WTC11 (cell line): ENCODE results near the gene PHIP. TPM values are rescaled to one million over a fixed set of nuclear protein-coding genes. Genes with fewer than 3 reads are reported as not detected.

ENCODE experiments used
- ATAC-seq: fragments of 200-7000 bp; cut with Tn5 transposase; 2 replicates; pipeline ENCODE4 v1.10.0; 2021; ENCODE audit warnings: mild to moderate bottlenecking, moderate library complexity
- CTCF ChIA-PET: fragments of 300-600 bp; sonication (Branson Sonifier 250); formaldehyde crosslinking; loops from one replicate; lab custom pipeline; 2021; ENCODE audit warnings: antibody characterized with exemption; lab: Charles Lee
- POLR2A ChIA-PET: fragments of 350-600 bp; sonication (Branson Sonifier 250); formaldehyde crosslinking; loops from one replicate; lab custom pipeline; 2021; ENCODE audit warnings: antibody characterized with exemption; lab: Charles Lee
- DNase-seq: peaks from one replicate; pipeline ENCODE4 v3.0.0; 2021; ENCODE audit warnings: low spot score
- H3K27ac Mint-ChIP-seq: 2 replicates; pipeline ENCODE4 v1.8.0; 2021; ENCODE audit warnings: mixed read lengths
- H3K27me3 Mint-ChIP-seq: 2 replicates; pipeline ENCODE4 v1.8.0; 2021; ENCODE audit warnings: low read depth, mild to moderate bottlenecking, moderate library complexity, mixed read lengths
- H3K36me3 Mint-ChIP-seq: 2 replicates; pipeline ENCODE4 v1.8.0; 2021; ENCODE audit warnings: mixed read lengths
- H3K4me1 Mint-ChIP-seq: 2 replicates; pipeline ENCODE4 v1.8.0; 2022; ENCODE audit warnings: mixed read lengths
- H3K4me3 Mint-ChIP-seq: 2 replicates; pipeline ENCODE4 v1.8.0; 2021; ENCODE audit warnings: mild to moderate bottlenecking, moderate library complexity, mixed read lengths
- H3K9me3 Mint-ChIP-seq: 2 replicates; pipeline ENCODE4 v1.8.0; 2021; ENCODE audit warnings: mixed read lengths
- ATF1 ChIP-seq: sonication (generic); formaldehyde crosslinking; IDR thresholded peaks from 2 replicates; pipeline ENCODE4 v1.8.1; 2023; ENCODE audit warnings: mild to moderate bottlenecking, moderate library complexity, missing genetic modification reagents
- CBFB ChIP-seq: sonication (generic); formaldehyde crosslinking; IDR thresholded peaks from 2 replicates; pipeline ENCODE4 v1.8.1; 2022; ENCODE audit warnings: mild to moderate bottlenecking, low read depth, missing genetic modification reagents
- CDX4 ChIP-seq: fragments of 250-450 bp; sonication (Bioruptor Pico); IDR thresholded peaks from 2 replicates; pipeline ENCODE4 v1.9.0; 2021; ENCODE audit warnings: moderate library complexity, mild to moderate bottlenecking, inconsistent platforms, borderline replicate concordance
- ETV6 ChIP-seq: sonication (generic); formaldehyde crosslinking; IDR thresholded peaks from 2 replicates; pipeline ENCODE4 v1.8.1; 2022; ENCODE audit warnings: mild to moderate bottlenecking, missing genetic modification reagents
- FOXK1 ChIP-seq: sonication (generic); formaldehyde crosslinking; IDR thresholded peaks from 2 replicates; pipeline ENCODE4 v1.8.0; 2022; ENCODE audit warnings: mild to moderate bottlenecking, moderate library complexity, missing genetic modification reagents
- IRF2 ChIP-seq: sonication (generic); formaldehyde crosslinking; IDR thresholded peaks from 2 replicates; pipeline ENCODE4 v1.8.0; 2022; ENCODE audit warnings: low read depth, missing genetic modification reagents, borderline replicate concordance
- JUN ChIP-seq: sonication (generic); formaldehyde crosslinking; IDR thresholded peaks from 2 replicates; pipeline ENCODE4 v1.8.0; 2023; ENCODE audit warnings: mild to moderate bottlenecking, missing genetic modification reagents
- KAT7 ChIP-seq: sonication (generic); formaldehyde crosslinking; IDR thresholded peaks from 2 replicates; pipeline ENCODE4 v1.8.1; 2023; ENCODE audit warnings: missing genetic modification reagents, mild to moderate bottlenecking, borderline replicate concordance
- MXD4 ChIP-seq: fragments of 250-450 bp; sonication (Bioruptor Pico); IDR thresholded peaks from 2 replicates; pipeline ENCODE4 v1.8.0; 2021; ENCODE audit warnings: mild to moderate bottlenecking, moderate library complexity, borderline replicate concordance
- NFATC4 ChIP-seq: fragments of 250-450 bp; sonication (Bioruptor Pico); IDR thresholded peaks from 2 replicates; pipeline ENCODE4 v1.9.0; 2021; ENCODE audit warnings: mild to moderate bottlenecking
- NFE2L1 ChIP-seq: sonication (generic); formaldehyde crosslinking; IDR thresholded peaks from 2 replicates; pipeline ENCODE4 v1.8.1; 2023; ENCODE audit warnings: missing genetic modification reagents
- NFYB ChIP-seq: sonication (generic); formaldehyde crosslinking; conservative IDR thresholded peaks from 2 replicates; pipeline ENCODE4 v1.8.0; 2022; ENCODE audit warnings: low read depth, missing genetic modification reagents
- PRRX2 ChIP-seq: fragments of 250-450 bp; sonication (Bioruptor Pico); IDR thresholded peaks from 2 replicates; pipeline ENCODE4 v1.8.0; 2021; ENCODE audit warnings: mild to moderate bottlenecking
- SOX15 ChIP-seq: fragments of 250-450 bp; sonication (Bioruptor Pico); IDR thresholded peaks from 2 replicates; pipeline ENCODE4 v1.9.0; 2021; ENCODE audit warnings: mild to moderate bottlenecking
- TEAD1 ChIP-seq: sonication (generic); formaldehyde crosslinking; IDR thresholded peaks from 2 replicates; pipeline ENCODE4 v1.8.0; 2022; ENCODE audit warnings: mild to moderate bottlenecking, missing genetic modification reagents
- TP53 ChIP-seq: sonication (generic); formaldehyde crosslinking; IDR thresholded peaks from 2 replicates; pipeline ENCODE4 v1.8.1; 2023; ENCODE audit warnings: mild to moderate bottlenecking, missing genetic modification reagents
- USF2 ChIP-seq: sonication (generic); formaldehyde crosslinking; IDR thresholded peaks from 2 replicates; pipeline ENCODE4 v1.8.1; 2023; ENCODE audit warnings: mild to moderate bottlenecking, missing genetic modification reagents, moderate library complexity
- ZBTB43 ChIP-seq: sonication (generic); formaldehyde crosslinking; IDR thresholded peaks from 2 replicates; pipeline ENCODE4 v1.8.1; 2023; ENCODE audit warnings: mild to moderate bottlenecking, missing genetic modification reagents
- ZNF263 ChIP-seq: sonication (generic); formaldehyde crosslinking; IDR thresholded peaks from 2 replicates; pipeline ENCODE4 v1.8.1; 2022; ENCODE audit warnings: low read depth, mild to moderate bottlenecking, moderate library complexity, missing genetic modification reagents
- total RNA-seq: library from RNA; stranded (reverse); gene quantifications from 3 replicates; pipeline ENCODE4 v1.2.3, GENCODE V29; 2021
- TF ChIP-seq, protein P1 (sequence below): sonication (generic); formaldehyde crosslinking; IDR thresholded peaks from 2 replicates; pipeline ENCODE4 v1.8.1; 2023; ENCODE audit warnings: mild to moderate bottlenecking, moderate library complexity, missing genetic modification reagents
- TF ChIP-seq, protein P2 (sequence below): fragments of 200-600 bp; IDR thresholded peaks from 2 replicates; pipeline ENCODE4 v1.8.0; 2022; ENCODE audit warnings: antibody characterized with exemption
- TF ChIP-seq, protein P3 (sequence below): sonication (generic); formaldehyde crosslinking; IDR thresholded peaks from 2 replicates; pipeline ENCODE4 v1.8.1; 2022; ENCODE audit warnings: mild to moderate bottlenecking, missing genetic modification reagents, moderate library complexity, borderline replicate concordance

PHIP gene
- total RNA-seq, 1 experiment from 2014 or later: 45.6 TPM

DNA sequence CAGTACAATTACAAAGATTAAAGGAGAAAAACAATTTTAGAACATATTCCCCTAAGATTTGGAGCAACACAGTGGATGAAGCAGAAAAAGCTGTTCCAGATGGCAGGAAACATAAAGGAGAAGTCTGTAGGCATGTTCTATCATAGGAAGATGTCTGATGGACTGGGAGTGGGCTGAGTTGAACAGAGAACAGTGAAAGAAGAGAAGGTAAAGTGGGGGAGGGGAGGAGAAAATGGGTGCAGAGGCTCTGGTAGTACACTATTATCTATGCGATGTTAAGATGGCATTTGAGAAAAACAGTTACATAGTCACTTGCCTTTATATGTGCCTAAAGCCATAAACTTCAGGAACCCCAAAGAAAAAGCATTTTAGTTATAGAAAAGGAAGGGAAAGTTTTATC lies 4.2 kb upstream of the PHIP start:
- POLR2A ChIA-PET: no interaction called here
- no peak overlapping the region for H3K27ac Mint-ChIP-seq

DNA sequence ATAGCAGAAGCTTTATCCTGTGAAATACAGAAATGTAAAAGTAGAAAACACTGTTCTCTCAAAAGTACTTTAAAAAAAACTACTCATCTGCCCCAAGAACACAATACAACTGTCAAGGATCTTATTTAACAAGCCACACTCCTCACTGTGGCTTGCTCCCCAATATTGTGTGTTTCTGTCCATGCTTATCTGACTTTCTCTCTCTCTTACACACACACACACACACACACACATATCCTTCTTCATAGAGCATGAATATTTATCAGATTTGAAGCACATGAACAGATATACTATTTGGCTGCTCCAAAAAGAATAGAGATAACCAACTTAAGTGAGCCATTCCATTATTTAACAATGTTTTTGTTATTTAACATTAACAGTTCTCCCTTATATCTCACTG lies 3.6 kb upstream of the PHIP start:
- TF ChIP-seq ZBTB43 (CRISPR knock-in tag) (no peak), KAT7 (CRISPR knock-in tag) (no peak), ETV6 (CRISPR knock-in tag) (no peak), CDX4 (CRISPR knock-in tag) (no peak), IRF2 (CRISPR knock-in tag) (no peak)
- TF ChIP-seq, protein P1, sequence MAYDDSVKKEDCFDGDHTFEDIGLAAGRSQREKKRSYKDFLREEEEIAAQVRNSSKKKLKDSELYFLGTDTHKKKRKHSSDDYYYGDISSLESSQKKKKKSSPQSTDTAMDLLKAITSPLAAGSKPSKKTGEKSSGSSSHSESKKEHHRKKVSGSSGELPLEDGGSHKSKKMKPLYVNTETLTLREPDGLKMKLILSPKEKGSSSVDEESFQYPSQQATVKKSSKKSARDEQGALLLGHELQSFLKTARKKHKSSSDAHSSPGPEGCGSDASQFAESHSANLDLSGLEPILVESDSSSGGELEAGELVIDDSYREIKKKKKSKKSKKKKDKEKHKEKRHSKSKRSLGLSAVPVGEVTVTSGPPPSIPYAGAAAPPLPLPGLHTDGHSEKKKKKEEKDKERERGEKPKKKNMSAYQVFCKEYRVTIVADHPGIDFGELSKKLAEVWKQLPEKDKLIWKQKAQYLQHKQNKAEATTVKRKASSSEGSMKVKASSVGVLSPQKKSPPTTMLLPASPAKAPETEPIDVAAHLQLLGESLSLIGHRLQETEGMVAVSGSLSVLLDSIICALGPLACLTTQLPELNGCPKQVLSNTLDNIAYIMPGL: no peak
- Mint-ChIP-seq H3K27me3 (no peaks in the 10 kb centered on the region), H3K9me3 (no peaks in the 10 kb centered on the region), H3K4me1 (peaks cover 28% of the 10 kb centered on the region), H3K27ac (no peak overlapping the region), H3K4me3 (no peak overlapping the region), H3K36me3 (no peaks in the 10 kb centered on the region)
- no peak for DNase-seq
- no peak for ATAC-seq
- CTCF ChIA-PET: no interaction called here
- POLR2A ChIA-PET: no interaction called here

More for the DNA sequence above, 4.2 kb upstream of the PHIP start:
- H3K27me3 Mint-ChIP-seq: no peaks in the 10 kb centered on the region
- DNase-seq: no peak
- TF ChIP-seq MXD4 (CRISPR knock-in tag): no peak
- no peak for TF ChIP-seq IRF2 (CRISPR knock-in tag)
- TF ChIP-seq TEAD1: no peak
- TF ChIP-seq, protein P2, sequence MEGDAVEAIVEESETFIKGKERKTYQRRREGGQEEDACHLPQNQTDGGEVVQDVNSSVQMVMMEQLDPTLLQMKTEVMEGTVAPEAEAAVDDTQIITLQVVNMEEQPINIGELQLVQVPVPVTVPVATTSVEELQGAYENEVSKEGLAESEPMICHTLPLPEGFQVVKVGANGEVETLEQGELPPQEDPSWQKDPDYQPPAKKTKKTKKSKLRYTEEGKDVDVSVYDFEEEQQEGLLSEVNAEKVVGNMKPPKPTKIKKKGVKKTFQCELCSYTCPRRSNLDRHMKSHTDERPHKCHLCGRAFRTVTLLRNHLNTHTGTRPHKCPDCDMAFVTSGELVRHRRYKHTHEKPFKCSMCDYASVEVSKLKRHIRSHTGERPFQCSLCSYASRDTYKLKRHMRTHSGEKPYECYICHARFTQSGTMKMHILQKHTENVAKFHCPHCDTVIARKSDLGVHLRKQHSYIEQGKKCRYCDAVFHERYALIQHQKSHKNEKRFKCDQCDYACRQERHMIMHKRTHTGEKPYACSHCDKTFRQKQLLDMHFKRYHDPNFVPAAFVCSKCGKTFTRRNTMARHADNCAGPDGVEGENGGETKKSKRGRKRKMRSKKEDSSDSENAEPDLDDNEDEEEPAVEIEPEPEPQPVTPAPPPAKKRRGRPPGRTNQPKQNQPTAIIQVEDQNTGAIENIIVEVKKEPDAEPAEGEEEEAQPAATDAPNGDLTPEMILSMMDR: no peak
- TF ChIP-seq NFE2L1 (CRISPR knock-in tag): no peak
- no peak for TF ChIP-seq TP53 (CRISPR knock-in tag)
- no peak for TF ChIP-seq CBFB (CRISPR knock-in tag)
- no peak for TF ChIP-seq NFYB (CRISPR knock-in tag)
- TF ChIP-seq, protein P3, sequence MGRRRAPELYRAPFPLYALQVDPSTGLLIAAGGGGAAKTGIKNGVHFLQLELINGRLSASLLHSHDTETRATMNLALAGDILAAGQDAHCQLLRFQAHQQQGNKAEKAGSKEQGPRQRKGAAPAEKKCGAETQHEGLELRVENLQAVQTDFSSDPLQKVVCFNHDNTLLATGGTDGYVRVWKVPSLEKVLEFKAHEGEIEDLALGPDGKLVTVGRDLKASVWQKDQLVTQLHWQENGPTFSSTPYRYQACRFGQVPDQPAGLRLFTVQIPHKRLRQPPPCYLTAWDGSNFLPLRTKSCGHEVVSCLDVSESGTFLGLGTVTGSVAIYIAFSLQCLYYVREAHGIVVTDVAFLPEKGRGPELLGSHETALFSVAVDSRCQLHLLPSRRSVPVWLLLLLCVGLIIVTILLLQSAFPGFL (CRISPR knock-in tag): no peak
- TF ChIP-seq PRRX2 (CRISPR knock-in tag): no peak
- TF ChIP-seq ATF1: no peak
- no peak for TF ChIP-seq SOX15 (CRISPR knock-in tag)
- no peak for TF ChIP-seq JUN (CRISPR knock-in tag)
- TF ChIP-seq USF2 (CRISPR knock-in tag): no peak
- TF ChIP-seq ZNF263 (CRISPR knock-in tag): no peak
- TF ChIP-seq NFATC4 (CRISPR knock-in tag): no peak
- TF ChIP-seq FOXK1 (CRISPR knock-in tag): no peak
- TF ChIP-seq, all 79 proteins: peak for 0
- no peak overlapping the region for H3K4me3 Mint-ChIP-seq
- H3K36me3 Mint-ChIP-seq: no peaks in the 10 kb centered on the region
- CTCF ChIA-PET: no interaction called here
- no peak for ATAC-seq
- H3K4me1 Mint-ChIP-seq: peaks cover 28% of the 10 kb centered on the region
- no peaks in the 10 kb centered on the region for H3K9me3 Mint-ChIP-seq
